ENCODE results near the gene TMPRSS15.

DNA sequence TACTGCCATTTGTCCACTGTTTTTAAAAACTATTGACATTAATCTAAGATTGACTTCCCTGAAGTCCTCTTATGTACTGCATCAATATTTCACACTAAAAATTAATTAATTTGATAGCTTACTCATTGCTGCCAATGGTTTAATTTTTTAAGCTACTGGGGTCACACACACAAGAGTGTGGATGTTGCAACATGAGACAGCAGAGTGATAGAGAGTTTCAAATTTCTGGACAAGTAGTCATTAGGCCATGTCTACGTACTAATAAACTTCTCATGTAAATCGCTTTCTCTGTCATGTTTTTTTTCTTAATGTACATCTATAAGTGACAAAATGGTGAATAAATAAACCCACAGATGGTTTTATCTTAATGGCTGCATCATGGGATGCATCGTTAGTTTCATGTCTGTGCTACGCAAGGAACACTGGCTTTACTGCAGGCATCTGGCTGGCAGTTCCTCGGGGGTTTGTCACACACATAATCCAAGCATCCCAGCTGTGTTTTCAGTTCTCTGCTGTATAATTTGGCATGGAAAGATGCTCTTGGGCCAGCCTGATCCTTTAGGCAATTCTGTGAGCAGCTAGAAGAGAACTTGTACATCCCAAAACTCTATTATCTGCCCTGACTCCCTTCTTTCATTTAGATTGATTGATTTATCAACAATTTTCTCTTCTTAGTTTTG lies 175.4 kb downstream of the TMPRSS15 start:
- TF ChIP-seq, protein P1, sequence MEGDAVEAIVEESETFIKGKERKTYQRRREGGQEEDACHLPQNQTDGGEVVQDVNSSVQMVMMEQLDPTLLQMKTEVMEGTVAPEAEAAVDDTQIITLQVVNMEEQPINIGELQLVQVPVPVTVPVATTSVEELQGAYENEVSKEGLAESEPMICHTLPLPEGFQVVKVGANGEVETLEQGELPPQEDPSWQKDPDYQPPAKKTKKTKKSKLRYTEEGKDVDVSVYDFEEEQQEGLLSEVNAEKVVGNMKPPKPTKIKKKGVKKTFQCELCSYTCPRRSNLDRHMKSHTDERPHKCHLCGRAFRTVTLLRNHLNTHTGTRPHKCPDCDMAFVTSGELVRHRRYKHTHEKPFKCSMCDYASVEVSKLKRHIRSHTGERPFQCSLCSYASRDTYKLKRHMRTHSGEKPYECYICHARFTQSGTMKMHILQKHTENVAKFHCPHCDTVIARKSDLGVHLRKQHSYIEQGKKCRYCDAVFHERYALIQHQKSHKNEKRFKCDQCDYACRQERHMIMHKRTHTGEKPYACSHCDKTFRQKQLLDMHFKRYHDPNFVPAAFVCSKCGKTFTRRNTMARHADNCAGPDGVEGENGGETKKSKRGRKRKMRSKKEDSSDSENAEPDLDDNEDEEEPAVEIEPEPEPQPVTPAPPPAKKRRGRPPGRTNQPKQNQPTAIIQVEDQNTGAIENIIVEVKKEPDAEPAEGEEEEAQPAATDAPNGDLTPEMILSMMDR (IDR thresholded peaks at IDR 0.05; ENCODE audit: insufficient read depth, low read depth, low read length): no peak
- TF ChIP-seq EZH2 (IDR thresholded peaks at IDR 0.05; ENCODE audit: insufficient read depth, low read length): no peak
